Measurements from ENCODE around the gene MATR3.

GRCh38 chr5:139371482-139372435 is 78.2 kb downstream of the MATR3 start:
- TF ChIP-seq POLR2AphosphoS5 (IDR thresholded peaks at IDR 0.05; ENCODE audit: low read depth, low read length) (no peak), SIN3A (IDR thresholded peaks at IDR 0.05; ENCODE audit: borderline replicate concordance, insufficient read depth, low read length) (no peak)
- TF ChIP-seq, protein P1, sequence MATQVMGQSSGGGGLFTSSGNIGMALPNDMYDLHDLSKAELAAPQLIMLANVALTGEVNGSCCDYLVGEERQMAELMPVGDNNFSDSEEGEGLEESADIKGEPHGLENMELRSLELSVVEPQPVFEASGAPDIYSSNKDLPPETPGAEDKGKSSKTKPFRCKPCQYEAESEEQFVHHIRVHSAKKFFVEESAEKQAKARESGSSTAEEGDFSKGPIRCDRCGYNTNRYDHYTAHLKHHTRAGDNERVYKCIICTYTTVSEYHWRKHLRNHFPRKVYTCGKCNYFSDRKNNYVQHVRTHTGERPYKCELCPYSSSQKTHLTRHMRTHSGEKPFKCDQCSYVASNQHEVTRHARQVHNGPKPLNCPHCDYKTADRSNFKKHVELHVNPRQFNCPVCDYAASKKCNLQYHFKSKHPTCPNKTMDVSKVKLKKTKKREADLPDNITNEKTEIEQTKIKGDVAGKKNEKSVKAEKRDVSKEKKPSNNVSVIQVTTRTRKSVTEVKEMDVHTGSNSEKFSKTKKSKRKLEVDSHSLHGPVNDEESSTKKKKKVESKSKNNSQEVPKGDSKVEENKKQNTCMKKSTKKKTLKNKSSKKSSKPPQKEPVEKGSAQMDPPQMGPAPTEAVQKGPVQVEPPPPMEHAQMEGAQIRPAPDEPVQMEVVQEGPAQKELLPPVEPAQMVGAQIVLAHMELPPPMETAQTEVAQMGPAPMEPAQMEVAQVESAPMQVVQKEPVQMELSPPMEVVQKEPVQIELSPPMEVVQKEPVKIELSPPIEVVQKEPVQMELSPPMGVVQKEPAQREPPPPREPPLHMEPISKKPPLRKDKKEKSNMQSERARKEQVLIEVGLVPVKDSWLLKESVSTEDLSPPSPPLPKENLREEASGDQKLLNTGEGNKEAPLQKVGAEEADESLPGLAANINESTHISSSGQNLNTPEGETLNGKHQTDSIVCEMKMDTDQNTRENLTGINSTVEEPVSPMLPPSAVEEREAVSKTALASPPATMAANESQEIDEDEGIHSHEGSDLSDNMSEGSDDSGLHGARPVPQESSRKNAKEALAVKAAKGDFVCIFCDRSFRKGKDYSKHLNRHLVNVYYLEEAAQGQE (IDR thresholded peaks at IDR 0.05; ENCODE audit: insufficient read depth in 1 of 2, low read depth in 2 of 2, low read length in 2 of 2), result no peak
